PFSK-1 (cell line): ENCODE data around the gene RPP25L.

Experiments
- POLR2AphosphoS5 ChIP-seq: IDR thresholded peaks from 2 replicates; pipeline ENCODE4 v1.6.1; 2012; ENCODE audit warnings: low read depth, mild to moderate bottlenecking, control low read depth, low read length, moderate library complexity
- TF ChIP-seq, protein P1 (sequence below), 2 experiments: IDR thresholded peaks; 2 replicates each; pipeline versions ENCODE4 v1.6.1 to v1.8.0; 2011 to 2012; ENCODE audit warnings: low read depth in 2 of 2, low read length in 2 of 2, control low read depth in 1 of 2, inconsistent platforms in 1 of 2, mild to moderate bottlenecking in 1 of 2, moderate library complexity in 1 of 2; ENCODE audit not compliant: insufficient read depth in 1 of 2

DNA sequence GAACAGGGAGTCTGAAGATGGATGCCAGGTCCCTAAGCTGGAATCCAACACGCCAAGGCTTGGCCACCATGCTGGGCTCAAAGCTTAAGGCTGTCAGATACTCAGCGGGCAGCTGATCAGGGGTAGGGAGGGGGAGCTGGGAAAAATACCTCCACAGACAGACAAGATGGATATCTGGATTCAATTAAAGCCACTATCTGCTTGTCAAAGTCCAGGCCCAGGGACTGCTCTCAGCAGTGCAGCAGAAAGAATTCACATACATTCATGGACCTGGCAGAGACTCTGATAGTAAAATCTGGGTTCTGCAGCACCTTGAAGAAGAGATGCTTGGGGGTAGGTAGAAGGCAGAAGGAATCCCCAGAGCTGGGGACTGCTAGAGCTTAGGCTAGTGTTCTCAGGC lies 3.2 kb upstream of the RPP25L start:
- TF ChIP-seq, protein P1, sequence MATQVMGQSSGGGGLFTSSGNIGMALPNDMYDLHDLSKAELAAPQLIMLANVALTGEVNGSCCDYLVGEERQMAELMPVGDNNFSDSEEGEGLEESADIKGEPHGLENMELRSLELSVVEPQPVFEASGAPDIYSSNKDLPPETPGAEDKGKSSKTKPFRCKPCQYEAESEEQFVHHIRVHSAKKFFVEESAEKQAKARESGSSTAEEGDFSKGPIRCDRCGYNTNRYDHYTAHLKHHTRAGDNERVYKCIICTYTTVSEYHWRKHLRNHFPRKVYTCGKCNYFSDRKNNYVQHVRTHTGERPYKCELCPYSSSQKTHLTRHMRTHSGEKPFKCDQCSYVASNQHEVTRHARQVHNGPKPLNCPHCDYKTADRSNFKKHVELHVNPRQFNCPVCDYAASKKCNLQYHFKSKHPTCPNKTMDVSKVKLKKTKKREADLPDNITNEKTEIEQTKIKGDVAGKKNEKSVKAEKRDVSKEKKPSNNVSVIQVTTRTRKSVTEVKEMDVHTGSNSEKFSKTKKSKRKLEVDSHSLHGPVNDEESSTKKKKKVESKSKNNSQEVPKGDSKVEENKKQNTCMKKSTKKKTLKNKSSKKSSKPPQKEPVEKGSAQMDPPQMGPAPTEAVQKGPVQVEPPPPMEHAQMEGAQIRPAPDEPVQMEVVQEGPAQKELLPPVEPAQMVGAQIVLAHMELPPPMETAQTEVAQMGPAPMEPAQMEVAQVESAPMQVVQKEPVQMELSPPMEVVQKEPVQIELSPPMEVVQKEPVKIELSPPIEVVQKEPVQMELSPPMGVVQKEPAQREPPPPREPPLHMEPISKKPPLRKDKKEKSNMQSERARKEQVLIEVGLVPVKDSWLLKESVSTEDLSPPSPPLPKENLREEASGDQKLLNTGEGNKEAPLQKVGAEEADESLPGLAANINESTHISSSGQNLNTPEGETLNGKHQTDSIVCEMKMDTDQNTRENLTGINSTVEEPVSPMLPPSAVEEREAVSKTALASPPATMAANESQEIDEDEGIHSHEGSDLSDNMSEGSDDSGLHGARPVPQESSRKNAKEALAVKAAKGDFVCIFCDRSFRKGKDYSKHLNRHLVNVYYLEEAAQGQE (IDR thresholded peaks at IDR 0.05; ENCODE audit: insufficient read depth in 1 of 2, low read depth in 2 of 2, low read length in 2 of 2): no peak
- TF ChIP-seq POLR2AphosphoS5: no peak
